ENCODE data around the gene FAM53B.

FAM53B gene

GRCh38 chr10:124605856-124606812 lies 138.0 kb downstream of the FAM53B start:
- no peak for DNase-seq

DNA sequence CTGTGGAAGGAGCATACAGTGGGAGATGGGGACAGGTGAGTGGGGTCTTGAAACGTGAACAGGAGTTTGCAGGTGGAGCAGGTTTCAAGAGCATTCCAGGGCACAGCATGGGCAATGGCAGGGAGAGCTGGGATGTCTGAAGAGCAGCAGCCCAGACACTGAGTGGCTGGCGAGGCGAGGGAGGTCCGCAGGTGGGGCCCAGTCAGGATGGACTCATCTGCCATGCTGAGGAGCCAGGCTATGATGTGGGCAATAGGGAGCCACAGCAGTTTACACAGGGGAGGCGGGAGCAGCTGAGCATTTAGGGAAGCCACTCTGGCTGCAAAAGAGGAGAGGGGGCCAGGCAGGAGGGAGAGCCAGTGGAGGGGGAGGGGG lies 138.7 kb downstream of the FAM53B start:
- no peak for DNase-seq

- DNase-seq = no peak
Measured at GRCh38 chr10:124605001-124605370, 139.2 kb downstream of the FAM53B start.

DNA sequence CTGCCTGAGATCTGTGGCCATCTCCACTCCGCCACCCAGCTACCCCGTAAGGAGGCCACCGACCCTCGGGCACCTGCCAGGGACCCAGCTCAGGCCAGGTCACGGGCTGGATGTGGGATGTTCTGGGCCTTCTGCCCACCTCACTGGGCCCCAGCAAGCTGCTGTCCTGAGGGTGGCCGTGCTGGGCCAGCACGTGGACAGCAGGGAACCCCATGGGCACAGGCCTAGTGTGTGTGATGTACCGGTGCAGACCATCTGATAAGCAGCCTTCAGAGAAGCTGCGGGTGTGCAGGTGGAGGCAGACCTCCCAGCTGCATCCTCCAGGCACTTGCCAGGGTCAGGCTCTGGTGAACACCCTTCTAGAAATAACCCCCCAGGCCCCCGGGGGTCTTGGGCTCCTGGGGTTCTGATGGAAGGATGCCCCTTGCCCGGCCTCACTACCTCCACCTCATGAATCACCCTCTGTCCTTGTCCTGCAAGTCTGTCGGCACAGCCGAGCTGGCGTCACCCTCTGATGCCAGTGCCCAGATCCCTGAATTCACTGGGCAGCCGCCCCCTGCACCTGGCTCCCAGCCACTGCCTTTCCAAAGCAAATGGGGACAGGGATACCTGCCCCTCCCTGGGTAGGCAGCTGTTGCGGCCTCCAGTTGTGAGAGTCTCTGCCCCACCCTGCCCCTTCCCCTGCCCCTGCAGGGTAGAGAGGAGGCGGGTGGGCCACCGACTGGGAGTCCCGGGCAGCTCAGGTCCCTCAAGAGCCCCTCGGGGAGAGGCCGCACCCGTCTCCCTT lies 139.8 kb downstream of the FAM53B start:
- DNase-seq = no peak

GRCh38 chr10:124603376-124604213 lies 140.6 kb downstream of the FAM53B start:
- DNase-seq = no peak

DNA sequence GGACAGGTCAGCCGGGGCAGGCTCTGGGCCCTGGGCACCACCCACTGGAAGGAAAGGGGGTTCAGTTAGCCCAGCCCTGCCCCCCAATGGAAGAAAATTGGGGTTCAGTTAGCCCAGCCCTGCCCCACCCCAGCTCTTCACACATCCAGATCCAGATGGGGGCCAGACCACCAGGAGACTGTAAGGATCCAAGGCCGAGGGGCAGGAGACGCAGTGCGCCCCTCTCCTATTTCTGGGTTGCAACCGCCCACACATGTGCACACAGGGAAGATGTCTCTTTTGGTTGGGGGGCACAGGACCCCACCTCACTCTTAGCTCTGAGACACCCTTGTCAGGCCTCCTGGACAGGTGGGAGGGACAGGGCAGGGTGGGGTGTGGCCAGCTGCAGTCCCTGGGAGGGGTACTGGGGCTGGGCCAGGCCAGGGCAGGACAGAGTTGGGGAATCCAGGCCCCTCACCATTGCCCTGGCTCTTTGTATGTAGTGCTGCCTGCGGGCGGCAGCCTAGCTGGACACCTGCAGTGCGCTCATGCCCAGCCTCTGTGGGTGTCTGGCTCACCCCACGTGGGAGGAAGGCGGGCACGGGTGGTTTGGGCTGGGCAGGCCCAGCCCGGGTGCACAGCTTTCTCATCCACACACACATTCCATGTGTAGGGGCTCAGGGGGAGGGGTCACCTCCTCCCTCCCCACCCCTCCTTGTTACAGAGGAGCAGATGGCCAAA lies 141.4 kb downstream of the FAM53B start:
- no peak for DNase-seq

DNA sequence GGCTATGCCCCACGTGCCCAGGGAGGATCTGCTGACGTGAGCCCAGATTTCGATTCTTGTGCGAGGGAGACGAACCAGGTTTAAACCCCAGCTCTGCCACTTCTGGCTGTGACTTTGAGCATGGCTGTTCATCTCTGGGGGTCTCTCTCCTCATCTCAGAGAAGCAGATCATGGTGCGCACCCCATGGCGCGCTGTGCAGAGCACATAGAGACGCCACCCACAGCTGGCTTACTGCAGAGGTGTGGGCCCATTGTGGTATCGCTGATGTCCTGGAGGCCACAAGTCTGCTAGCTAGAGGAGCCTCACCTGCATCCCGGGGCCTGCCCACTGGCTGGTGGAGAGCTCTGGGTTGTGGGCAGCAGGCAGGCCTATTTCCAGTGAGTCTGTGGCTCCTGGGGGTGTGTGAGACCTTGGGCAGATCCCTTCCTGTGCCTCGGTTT lies 142.0 kb downstream of the FAM53B start:
- no peak for DNase-seq

- no peak for DNase-seq
Measured at GRCh38 chr10:124601431-124602120, 142.6 kb downstream of the FAM53B start.

DNA sequence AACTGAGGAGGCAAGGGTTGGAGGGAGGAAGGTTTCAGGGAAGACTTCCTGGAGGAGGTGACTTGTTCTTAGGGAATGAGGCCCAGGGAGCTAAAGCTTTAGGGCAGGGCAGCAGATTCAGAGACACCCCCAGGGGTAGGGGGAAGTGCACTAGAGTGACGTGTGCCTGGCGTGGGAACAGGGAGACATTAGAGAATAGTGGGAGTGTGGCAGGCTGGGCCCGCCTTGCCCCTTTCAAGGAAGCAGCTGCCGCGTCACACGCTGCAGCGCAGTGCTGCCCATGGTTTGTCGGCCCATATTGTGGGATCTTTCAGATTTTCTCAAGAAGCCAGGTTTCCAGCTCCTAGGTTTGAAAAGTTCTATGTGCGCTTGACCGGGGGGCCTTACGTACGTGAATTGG lies 143.2 kb downstream of the FAM53B start:
- DNase-seq = no peak

- no peak for DNase-seq
Measured at GRCh38 chr10:124600051-124600880, 143.9 kb downstream of the FAM53B start.

DNA sequence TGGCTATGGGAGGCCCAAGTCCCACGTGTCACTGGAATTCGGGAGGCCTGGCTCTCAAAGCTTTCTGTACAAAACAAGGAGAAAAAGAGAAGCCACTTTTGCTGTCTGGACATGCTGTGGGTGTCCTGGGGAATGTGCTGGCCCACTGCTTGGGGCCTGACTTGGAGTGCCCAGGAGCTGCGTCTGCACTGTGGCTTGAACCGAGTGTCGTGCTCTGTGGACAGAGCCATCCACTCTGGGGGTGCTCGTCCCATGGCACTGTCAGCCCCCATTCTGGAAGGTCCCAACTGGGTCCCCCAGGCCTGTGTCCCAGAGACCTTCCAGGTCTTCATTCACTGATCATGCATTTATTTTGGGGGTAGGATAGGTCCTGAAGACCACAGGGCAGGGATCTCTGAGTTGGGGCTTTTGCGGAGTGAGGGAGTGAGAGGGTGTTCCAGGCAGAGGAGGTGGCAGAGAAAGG lies 144.6 kb downstream of the FAM53B start:
- no peak for DNase-seq

- DNase-seq = no peak
Measured at GRCh38 chr10:124598773-124599587, 145.2 kb downstream of the FAM53B start.

- no peak for DNase-seq
Measured at GRCh38 chr10:124598196-124598595, 146.0 kb downstream of the FAM53B start.

- DNase-seq = no peak
Measured at GRCh38 chr10:124597846-124598165, 146.4 kb downstream of the FAM53B start.

DNA sequence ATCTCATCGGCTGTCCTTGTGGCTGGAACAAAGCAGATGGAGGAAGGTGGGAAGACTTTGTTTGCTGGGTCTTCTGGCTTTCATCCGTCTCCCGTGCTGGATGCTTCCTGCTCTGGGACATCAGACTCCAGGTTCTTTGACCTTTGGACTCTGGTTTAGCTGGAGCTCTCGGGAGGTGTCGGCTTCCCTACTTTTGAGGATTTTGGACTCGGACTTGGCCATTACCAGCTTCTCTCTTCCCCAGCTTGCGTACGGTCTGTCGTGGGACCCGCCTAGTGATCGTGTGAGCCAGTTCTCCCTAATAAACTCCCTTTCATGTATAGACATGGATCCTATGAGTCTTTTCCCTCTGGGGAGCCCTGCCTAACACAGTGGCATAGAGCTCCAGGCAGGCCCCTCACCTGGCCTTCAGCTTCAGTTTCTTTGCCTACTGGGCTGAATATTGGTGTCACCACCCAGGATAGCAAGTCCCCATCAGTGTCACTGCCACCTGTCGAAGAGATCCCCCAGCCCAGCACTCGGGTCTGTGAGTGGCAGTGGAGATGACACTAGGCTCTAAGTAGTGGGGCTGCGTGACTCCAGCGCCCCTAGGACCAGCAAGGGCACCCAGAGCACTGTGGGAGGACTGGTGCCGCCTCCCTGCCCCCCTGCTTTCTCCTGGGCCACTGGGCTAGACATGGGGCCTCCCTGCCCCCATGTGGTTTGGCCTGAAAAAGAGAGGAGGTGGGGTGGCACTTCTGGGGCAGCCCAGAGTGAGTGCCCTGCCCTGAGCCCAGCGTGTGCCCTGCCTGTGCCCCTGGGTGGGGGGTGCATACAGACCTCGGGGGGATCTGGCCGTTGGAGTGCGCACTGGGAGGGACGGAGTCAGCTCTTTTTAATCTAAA lies 147.0 kb downstream of the FAM53B start:
- no peak for DNase-seq

- no peak for DNase-seq
Measured at GRCh38 chr10:124596116-124596785, 147.9 kb downstream of the FAM53B start.

GRCh38 chr10:124595143-124595883 lies 148.9 kb downstream of the FAM53B start:
- DNase-seq = no peak

Measured in stimulated activated CD4-positive, alpha-beta T cell treated with anti-CD3 and anti-CD28 coated beads, Interleukin-2, amount 100 ng/mL, for 24 hours (primary cell).